ENCODE data around the gene CDC16.
"Not testable (repeated sequence)": the region's sequence is repeated elsewhere in the genome, so short reads cannot be mapped to it uniquely, and the experiment has no call there.

Gene CDC16

GRCh38 chr13:114228176-114228575 lies 6.5 kb upstream of the CDC16 start:
- DNase-seq (ENCODE audit: low read depth) = no peak

- DNase-seq (ENCODE audit: low read depth) = no peak
These were observed 5.2 kb upstream of the CDC16 start for GRCh38 chr13:114229506-114229905.

GRCh38 chr13:114230117-114230516 lies 4.6 kb upstream of the CDC16 start:
- DNase-seq (ENCODE audit: low read depth) = no peak

- no peak for DNase-seq (ENCODE audit: low read depth)
These were observed 4.1 kb upstream of the CDC16 start for GRCh38 chr13:114230575-114230974.

- no peak for DNase-seq (ENCODE audit: low read depth)
These were observed 2.8 kb upstream of the CDC16 start for GRCh38 chr13:114231886-114232285.

GRCh38 chr13:114234266-114234644 lies 442 bp upstream of the CDC16 start:
- no peak for DNase-seq (ENCODE audit: low read depth)

GRCh38 chr13:114235697-114236096 lies 1.0 kb downstream of the CDC16 start:
- no peak for DNase-seq (ENCODE audit: low read depth)

- no peak for DNase-seq (ENCODE audit: low read depth)
These were observed 1.5 kb downstream of the CDC16 start for GRCh38 chr13:114236227-114236626.

GRCh38 chr13:114237415-114238112 lies 2.9 kb downstream of the CDC16 start:
- no peak for DNase-seq (ENCODE audit: low read depth)

- no peak for DNase-seq (ENCODE audit: low read depth)
These were observed 7.2 kb downstream of the CDC16 start for GRCh38 chr13:114241918-114242317.

GRCh38 chr13:114243971-114244370 lies 9.3 kb downstream of the CDC16 start:
- no peak for DNase-seq (ENCODE audit: low read depth)

GRCh38 chr13:114244637-114245036 lies 9.9 kb downstream of the CDC16 start:
- no peak for DNase-seq (ENCODE audit: low read depth)

- DNase-seq (ENCODE audit: low read depth) = peak; percentile 35
These were observed 13.3 kb downstream of the CDC16 start for GRCh38 chr13:114248011-114248410.

- DNase-seq (ENCODE audit: low read depth) = no peak
These were observed 14.4 kb downstream of the CDC16 start for GRCh38 chr13:114249077-114249476.

- DNase-seq (ENCODE audit: low read depth) = not testable (repeated sequence)
These were observed 17.1 kb downstream of the CDC16 start for GRCh38 chr13:114251639-114252440.

GRCh38 chr13:114256547-114256946 lies 21.9 kb downstream of the CDC16 start:
- no peak for DNase-seq (ENCODE audit: low read depth)

GRCh38 chr13:114257014-114257413 lies 22.3 kb downstream of the CDC16 start:
- no peak for DNase-seq (ENCODE audit: low read depth)

- no peak for DNase-seq (ENCODE audit: low read depth)
These were observed 23.9 kb downstream of the CDC16 start for GRCh38 chr13:114258589-114258988.

GRCh38 chr13:114259374-114259773 lies 24.7 kb downstream of the CDC16 start:
- DNase-seq (ENCODE audit: low read depth) = no peak

- DNase-seq (ENCODE audit: low read depth) = no peak
These were observed 25.3 kb downstream of the CDC16 start for GRCh38 chr13:114259974-114260373.

GRCh38 chr13:114260814-114261213 lies 26.1 kb downstream of the CDC16 start:
- no peak for DNase-seq (ENCODE audit: low read depth)

- DNase-seq (ENCODE audit: low read depth) = no peak
These were observed 26.8 kb downstream of the CDC16 start for GRCh38 chr13:114261328-114261965.

GRCh38 chr13:114263578-114263977 lies 28.9 kb downstream of the CDC16 start:
- no peak for DNase-seq (ENCODE audit: low read depth)
